ENCODE data around the gene STON2.

The STON2 gene

DNA sequence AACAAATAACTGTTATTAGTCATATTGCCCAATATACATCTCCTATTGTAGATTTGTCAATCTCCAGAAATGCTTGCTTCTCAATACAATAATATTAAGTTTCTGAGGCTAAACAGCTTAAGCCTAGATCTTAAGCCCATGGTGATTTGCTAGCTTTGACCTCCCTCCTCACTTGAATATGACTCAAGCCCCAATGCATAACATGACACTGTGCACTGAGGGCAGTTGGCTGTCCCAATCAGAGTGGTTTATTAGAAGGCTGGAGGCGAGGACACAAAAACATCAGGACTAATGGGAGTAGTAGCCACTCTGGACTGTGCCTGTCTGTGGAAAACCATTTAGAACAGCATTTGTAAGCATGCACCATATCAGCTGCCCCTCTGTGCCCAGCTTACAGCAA lies 98.3 kb downstream of the STON2 start:
- DNase-seq (ENCODE audit: low spot score) = no peak

DNA sequence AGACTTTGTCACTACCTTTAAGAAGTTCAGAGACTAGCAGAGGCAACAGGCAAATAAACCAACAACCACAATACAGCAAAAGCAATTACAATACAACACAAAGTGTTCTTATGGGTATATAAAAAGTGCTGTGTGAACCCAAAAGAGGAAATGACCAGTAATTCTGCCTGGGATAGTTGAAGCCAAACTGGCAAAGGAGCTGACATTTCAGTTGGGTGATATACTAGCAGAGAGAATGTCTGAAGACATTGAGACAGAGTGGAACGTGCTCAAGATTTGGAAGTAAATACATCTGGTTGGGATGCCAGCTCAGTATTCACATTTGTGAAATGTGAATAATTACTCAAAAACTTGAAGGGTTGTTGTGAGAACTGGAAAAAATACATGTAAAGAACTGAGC lies 98.8 kb downstream of the STON2 start:
- DNase-seq (ENCODE audit: low spot score) = no peak

DNA sequence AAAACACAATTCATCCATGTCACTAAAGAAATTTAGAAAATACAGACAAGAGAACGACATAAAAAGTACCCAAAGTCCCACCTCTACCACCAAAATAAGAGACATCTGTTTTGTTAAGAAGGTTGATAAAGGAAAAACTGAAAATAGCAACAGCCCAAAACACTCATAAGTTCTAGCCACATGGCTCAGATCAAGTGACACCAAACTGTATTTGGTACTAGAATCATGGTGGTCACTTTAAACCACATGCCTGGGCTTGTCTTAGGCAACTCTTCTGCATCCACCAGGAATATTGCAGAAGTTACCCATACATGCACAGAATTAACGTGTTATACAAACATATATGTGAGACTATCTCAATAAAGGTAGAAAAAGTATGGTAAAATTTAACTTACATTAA lies 101.2 kb downstream of the STON2 start:
- no peak for DNase-seq (ENCODE audit: low spot score)

DNA sequence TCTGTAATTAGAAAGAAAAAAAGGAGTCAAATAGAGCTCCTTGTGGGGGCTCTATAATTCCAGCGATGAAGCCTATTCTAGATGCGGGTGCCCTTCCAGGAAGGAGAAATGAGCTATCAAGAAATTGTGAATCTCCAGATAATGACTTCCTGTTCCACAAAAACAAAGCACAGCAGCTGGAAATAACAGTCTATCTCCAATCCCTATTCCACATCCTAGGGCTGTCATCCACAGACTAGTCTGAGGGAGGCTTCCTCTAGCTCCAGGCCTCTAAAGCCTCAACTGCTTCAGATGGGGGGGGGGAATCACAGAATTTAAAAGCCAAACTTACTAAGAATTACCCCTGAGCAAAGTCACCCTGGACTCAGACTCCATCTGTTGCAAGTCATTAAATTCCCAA lies 102.0 kb downstream of the STON2 start:
- DNase-seq (ENCODE audit: low spot score) = no peak

DNA sequence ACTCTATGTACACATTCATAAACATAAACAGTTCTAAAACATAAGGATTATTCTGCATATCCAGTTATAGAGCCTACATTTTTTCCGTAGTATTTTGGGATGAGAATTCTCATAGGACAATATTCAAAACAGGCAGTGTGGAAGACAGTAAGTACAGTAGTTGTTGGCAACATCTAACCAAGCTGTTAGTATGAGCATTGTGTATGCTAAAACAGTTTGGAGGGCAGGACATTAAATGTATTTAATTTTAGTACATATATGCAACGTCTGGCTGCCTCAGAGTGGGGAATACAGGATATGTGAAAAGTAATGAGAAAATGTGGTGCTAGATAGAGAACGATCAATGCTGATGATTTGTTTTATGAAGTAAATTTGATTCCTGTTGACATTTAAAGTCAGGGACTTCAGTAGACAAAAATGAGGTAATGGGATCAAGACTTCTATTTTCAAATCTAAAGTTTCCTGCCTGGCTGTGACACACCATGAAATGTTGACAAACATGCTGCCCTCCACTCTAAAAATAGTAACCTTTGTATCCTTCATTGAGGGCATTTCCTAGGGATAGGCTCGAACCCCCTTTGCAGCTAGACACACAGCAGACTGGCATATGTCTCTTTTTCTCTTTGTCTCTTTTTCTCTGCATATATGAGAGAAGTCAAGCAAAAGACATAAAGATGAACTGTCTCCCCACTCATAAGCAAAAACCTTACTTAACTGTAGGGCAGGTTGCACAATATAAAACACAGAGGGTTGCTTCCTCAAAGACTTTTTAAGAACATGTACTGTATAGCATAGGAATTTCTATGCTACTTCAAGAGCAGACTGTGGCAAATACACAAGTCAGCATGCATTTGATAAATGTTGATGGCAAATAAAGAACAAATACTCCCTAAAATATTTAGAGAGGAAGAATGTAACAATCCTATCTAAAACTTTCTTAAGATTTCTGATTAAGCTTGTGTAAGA lies 103.9 kb downstream of the STON2 start:
- no peak for DNase-seq (ENCODE audit: low spot score)

DNA sequence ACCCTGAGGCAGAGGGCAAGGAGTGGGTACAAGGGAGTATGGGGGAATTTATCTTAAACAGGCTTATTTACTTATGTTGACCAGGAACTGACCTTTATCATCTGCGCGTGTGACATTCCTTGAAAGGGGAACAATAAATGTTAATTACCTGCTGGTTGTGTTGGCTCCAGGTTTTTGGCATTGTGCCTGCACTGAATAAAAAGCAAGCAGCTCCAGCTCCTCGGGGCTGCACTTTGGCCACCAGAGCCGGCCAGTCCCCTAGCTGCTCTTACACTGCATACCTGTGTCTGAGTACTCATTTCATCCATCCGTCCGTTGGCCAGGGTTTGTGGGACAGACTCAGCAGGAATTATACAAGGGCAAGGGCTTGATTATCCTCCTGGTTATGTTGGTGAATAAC lies 110.6 kb downstream of the STON2 start:
- no peak for DNase-seq (ENCODE audit: low spot score)

DNA sequence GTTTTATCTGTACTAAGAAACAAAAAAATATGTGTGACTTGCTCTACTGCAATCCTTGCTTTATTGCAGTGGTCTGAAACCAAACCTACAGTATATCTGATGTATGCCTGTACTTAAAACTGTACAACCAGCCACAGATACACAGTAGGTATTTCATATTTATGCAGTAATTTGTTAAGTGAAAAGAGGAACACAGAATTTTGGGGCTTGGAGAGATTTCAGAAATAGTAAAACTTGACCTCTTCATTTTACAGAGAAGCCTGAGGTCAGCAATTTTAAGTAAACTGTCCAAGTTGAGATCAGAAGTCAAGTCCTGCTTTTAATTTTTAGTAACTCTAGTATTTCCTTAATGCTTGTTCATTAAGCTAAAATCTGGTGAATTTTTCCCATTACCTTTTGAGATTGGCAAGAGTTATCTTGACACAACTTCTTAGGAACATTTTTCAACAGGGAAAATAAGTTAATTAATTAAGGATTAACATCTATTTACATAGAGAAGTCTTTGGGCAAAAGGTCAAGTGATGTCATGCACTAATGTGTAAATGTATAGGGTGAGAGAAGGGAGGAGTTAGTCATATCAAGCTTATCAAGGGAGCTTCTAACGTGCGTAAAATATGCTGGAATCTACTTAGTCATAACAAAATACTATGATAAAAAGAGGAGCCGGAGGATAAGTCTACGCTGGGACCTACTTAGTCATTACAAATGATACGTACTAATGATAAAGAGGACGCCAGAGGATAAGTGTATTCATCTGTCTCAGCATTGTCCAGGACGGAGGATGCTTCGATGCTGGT lies 113.4 kb downstream of the STON2 start:
- no peak for DNase-seq (ENCODE audit: low spot score)

DNA sequence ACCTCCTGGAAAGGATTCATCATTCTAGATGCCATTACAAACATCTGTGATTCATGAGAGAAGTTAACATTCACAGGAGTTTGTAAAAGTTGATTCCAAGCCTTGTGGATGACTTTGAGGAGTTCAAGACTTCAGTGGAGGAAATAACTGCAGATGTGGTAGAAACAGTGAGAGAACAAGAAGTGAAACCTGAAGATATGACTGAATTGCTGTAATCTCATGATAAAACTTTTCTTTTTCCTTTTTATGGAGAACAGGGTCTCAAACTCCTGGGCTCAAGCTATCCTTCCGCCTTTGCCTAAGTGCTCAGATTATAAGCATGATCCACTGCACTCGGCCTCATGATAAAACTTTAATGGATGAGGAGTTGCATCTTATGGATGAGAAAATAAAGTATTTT lies 114.9 kb downstream of the STON2 start:
- no peak for DNase-seq (ENCODE audit: low spot score)

DNA sequence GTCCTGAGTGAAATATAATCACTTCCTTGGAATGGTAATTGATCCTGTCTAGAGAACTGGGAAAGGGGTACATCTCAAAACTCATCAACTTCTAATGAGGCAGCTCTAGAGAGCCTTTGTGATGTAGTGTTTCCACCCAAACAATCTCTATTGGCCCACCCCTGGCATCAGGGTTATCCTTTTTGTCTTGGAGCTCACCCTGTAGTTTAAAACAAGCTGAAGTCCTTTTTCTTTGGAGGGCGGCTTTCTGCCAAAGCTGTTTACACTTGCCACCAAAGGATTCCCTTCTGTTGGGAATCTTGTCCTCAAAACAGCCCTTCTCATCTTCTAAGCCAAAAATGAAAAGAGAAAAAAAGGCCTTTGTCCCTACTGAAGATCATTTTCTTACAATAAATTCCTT lies 118.8 kb downstream of the STON2 start:
- no peak for DNase-seq (ENCODE audit: low spot score)

DNA sequence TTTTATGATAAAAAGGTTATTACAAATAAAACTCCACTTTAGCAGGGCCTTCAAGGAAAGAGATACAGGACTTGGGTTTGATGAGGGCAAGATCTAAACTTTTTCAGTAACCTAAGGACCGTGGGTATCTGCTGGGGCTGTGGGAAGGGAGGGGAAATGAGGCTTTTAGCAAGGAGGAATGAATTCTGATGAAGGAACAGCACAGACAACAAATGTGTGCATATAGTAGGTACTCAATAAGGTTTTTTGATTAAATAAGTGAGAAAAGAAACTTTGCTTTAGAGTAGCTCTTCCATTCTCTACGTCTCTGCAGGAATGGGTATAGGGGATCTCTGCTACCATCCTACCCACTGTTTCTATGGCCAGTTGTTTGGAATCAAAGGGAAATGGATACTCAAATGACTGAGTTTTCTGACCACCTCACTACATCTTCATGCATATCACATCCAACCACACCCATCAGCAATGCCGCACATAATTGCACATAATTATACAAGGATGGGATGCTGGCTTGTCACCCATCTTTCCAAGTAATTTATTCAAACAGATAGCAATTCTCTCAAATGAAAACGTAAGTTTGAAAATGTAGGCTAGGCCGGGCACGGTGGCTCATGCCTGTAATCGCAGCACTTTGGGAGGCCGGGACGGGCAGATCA lies 119.9 kb downstream of the STON2 start:
- no peak for DNase-seq (ENCODE audit: low spot score)

DNA sequence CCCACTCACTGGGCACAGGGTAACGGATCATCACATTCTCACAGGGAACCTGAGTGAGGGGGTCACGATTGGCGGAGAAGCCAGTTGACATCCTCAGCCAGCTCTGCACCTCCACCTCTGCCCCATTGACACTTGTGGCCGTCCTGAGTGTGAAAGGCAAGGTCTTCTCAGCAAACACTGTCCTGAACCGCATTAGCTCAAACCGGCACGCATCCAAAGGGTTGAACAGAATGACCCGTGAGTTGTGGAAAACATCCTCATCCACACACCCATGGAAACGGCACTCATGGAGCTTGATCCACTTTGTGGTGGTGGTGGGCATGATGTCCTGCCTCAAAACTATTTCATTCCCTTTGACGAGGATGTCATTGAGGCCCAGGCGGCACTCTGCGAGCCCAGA lies 123.0 kb downstream of the STON2 start:
- DNase-seq (ENCODE audit: low spot score) = no peak

DNA sequence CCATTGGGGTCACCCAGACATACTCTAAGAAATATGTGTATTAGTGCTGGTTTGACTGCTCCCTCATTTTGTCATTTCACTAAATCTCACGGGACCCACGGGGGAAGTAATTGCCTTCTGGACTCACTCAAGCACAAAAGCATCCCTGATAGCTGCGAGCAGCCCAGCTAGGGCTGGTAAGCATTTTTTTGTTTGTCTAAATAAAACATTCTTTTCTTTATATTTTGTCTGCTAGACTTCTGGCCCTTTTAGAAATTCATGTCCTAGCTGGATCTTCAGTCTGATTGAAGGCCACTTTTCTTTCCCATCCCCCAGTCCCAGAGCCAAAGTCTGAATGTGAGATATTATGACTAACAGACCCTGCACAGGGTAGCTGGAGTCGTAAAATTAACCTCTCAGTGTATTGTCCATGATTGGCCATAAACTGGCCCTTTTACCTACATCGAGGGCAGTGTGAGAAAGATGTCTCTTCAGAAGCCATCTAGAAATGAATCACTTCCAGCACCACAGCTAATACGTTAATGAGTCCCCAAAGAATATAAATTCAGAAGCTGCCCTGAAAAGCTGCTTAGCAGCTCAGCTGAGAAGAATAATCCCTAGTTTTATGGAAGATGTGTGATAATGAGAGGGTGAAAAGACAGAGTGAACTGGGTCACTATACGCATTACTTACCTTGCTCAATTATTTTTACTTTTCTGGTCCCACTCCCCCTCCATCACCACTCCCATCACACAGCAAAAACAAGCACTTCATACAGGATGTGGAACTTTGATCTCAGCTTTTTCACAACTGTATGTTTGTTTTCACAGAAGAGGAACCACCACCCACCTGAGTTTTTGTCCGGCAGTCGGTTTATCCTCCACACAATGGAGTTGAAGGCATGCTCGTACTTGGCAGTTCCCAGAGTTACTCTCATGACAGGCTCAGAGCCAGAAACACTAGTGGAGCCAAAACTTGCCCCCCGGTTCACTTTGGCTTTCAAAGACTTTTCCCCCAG lies 123.8 kb downstream of the STON2 start:
- no peak for DNase-seq (ENCODE audit: low spot score)

DNA sequence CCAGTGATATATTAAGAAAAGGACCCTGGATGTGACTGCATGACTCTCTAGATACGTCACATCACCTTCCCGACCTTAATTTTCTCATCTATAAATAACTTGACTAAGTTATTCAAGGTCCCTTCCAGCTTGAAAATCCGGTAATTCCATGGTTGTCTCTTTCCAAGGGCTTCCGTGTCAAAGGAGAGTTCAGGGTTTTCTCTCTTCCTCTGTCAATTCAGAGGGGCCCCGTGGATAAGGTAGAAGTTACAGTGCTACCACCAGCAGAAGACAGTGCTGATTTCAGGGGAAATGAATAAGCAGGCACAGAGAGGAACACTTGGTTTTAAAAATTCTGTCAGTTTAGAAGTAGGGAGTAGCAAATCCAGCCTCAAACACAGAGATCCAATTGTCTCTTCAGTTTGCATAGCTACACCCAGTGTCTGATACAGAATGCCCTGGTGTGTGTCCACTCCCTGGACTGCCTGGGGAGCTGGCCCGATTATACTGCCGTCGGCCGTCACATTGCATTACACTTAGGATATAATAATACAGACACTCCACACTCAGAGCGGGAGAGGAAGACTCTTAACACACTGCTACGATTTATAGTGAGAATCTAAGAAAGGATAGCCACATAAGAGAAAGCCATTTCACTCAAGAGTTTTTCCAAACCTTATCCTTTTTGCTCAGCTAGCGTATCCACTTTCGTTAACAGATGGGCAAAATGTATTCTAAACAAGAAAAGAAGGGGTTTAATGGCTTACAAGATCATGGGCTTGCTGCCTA lies 124.6 kb downstream of the STON2 start:
- DNase-seq (ENCODE audit: low spot score) = no peak

DNA sequence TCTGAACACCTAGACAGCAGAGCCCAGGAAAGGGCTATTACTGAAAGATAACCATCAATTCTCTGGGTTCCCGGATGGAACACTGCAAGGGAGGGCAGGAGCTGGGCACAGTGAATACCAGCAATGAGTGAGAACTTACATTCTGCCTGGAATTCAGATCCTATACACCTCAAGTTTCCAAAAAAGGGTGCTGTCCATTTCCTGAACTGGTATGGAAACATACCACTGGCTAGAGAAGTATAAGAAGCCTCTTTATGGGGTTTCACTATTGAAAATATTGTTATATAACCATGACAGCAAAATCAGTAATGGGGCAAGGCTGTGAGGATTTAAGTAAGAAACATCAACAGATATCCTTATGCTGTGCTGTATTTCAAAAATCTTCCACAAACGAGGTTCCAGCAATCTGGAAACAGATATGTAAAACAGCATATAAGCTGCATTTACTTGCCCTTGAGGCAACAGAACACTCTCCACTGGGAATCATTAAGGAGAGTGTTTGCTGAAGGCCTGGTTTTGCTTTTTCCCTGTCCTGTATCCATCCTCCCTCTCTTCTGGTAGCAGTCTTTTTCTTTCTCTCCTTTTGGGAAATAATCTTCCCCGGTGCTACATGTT lies 126.1 kb downstream of the STON2 start:
- no peak for DNase-seq (ENCODE audit: low spot score)

DNA sequence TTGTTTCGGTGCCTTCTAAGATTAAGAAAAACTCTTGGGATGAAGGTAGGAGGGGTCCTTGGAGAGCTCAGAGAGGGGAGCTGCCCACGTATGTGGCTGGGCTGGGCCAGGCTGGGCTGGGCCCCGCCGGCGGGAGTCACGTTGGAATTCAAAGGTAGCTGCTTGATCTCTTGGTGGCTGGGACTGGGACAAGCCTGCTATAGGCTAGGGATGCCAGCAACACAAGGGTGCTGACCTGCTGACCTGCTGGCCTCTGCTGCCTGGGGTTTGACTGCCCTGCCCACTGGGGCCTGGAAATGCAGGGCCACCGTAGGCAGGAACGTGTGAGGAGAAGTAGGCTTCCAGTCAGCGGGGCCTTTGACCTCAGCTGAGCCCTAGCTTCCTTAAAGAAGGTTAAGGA lies 126.6 kb downstream of the STON2 start:
- DNase-seq (ENCODE audit: low spot score) = peak; percentile 41

DNA sequence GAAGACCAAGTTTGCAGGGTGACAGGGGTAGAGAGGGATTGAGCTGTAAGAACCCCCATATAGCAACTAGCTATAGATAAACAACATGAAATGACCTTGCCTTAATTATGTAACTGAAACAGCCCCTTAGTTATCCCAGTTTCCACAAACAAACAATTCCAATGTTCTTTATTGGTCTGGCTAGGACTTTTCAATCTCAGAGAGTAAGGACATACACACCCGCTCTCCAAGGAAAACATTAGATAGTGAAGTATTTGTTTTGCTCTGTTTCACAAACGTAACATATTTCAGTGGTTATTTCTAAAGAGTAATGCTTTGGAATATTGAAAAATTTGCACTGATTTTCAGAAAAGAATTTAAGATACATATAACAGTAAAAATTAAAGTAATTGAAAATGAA lies 127.8 kb downstream of the STON2 start:
- no peak for DNase-seq (ENCODE audit: low spot score)

DNA sequence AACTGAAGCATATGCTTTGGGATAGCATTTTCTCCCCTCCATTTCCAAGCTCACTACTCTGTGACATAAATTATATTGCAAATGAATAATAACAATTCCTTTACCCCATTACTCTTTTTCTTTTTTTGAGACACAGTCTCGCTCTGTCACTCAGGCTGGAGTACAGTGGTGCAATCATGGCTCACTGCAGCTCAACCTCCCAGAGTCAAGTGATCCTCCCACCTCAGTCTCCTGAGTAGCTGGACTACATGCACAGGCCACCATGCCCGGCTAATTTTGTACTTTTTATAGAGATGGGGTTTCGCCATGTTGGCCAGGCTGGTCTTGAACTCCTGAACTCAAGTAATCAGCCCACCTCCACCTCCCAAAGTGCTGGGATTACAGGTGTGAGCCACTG lies 130.1 kb downstream of the STON2 start:
- no peak for DNase-seq (ENCODE audit: low spot score)

DNA sequence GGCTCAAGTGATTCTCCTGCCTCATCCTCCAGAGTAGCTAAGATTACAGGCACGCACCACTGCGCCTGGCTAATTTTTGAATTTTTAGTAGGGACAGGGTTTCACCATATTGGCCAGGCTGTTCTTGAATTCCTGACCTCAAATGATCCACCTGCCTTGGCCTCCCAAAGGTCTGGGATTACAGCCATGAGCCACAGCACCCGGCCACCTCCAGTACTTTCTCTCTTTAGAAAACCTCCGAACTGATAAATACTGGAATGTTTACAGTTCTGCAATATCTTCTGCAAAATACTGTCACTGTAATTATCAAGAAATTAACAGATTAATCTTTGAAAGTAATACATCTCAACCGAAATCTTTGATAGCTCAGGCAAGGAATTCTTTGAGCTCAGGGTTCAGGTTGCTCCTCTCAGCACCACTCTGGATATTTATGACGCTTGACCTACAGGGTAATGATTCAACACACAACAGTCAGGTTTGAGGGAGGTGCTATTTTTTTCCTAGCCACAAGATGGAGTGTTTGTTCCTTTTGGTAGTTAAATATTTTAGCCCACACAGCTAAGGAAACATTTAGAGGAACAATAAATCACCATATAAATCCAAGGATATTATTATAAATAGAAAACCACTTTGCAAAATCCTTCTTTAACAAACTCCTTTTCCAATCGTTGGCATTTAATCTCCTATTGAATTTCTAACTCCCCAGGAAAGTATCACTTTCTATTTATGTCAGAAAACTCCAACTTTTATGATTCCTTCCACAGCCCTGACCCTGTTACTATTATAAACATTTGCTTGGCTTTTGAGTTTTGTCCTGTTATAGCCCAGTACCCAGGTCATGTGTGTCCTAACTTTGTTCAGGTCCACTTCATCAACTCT lies 130.8 kb downstream of the STON2 start:
- peak; percentile 81 for DNase-seq (ENCODE audit: low spot score)

DNA sequence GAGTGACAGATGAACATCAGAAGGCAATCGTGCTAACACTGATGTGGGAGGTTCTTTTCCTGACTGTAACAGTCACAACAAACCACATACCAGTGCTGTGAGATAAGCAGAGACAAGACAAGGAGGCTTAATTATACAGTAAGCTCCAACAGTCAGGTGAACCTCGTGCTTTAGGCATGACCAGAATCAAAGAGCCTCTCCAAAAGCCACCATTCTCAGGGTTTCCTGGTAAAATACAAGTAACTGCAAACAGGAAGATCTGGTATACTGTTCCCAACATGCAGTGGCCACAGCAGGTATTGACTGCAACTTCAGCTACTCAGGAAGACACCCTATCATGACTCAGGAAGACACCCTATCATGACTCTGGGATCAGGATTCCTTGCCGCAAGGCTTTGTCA lies 132.1 kb downstream of the STON2 start:
- peak; percentile 29 for DNase-seq (ENCODE audit: low spot score)
